HG02884 (cell line): ENCODE data around the gene CHCHD2.
"Not testable (repeated sequence)": the region's sequence is repeated elsewhere in the genome, so short reads cannot be mapped to it uniquely, and the experiment has no call there.

Experiments
- ATAC-seq: cut with Tn5 transposase; IDR thresholded peaks from one replicate; pipeline ENCODE4 v1.9.1; 2021; ENCODE audit warnings: mild to moderate bottlenecking, moderate library complexity; ENCODE audit not compliant: unreplicated experiment

CHCHD2 gene

GRCh38 chr7:56106108-56107073, at the start of gene CHCHD2:
CHCHD2 (minus strand) TSS chr7:56106476; CDS start chr7:56106413, 63 bp downstream.
- peak; percentile 99 for ATAC-seq

- ATAC-seq: not testable (repeated sequence)
These were observed 24.8 kb upstream of the CHCHD2 start for GRCh38 chr7:56131062-56131461.

GRCh38 chr7:56127241-56127975, 21.1 kb upstream of the CHCHD2 start:
- ATAC-seq: no peak

- ATAC-seq: no peak
These were observed 19.6 kb upstream of the CHCHD2 start for GRCh38 chr7:56125831-56126230.

GRCh38 chr7:56124981-56125380, 18.7 kb upstream of the CHCHD2 start:
- no peak for ATAC-seq

- no peak for ATAC-seq
These were observed 15.2 kb upstream of the CHCHD2 start for GRCh38 chr7:56121440-56121839.

- no peak for ATAC-seq
These were observed 9.7 kb upstream of the CHCHD2 start, which contains the start of gene NUPR2 for GRCh38 chr7:56115852-56116538. NUPR2 (minus strand) TSS chr7:56116417; CDS start chr7:56116314, 103 bp downstream.

GRCh38 chr7:56112244-56112643, 6.0 kb upstream of the CHCHD2 start:
- not testable (repeated sequence) for ATAC-seq

- no peak for ATAC-seq
These were observed 4.3 kb upstream of the CHCHD2 start for GRCh38 chr7:56110611-56111010.

- no peak for ATAC-seq
These were observed 1.6 kb upstream of the CHCHD2 start for GRCh38 chr7:56107954-56108258.

GRCh38 chr7:56105508-56105907, 768 bp downstream of the CHCHD2 start:
- peak; percentile 28 for ATAC-seq

GRCh38 chr7:56104138-56104537, 2.1 kb downstream of the CHCHD2 start:
- not testable (repeated sequence) for ATAC-seq

- no peak for ATAC-seq
These were observed 6.6 kb downstream of the CHCHD2 start for GRCh38 chr7:56099653-56100052.

GRCh38 chr7:56098187-56099008, 7.9 kb downstream of the CHCHD2 start:
- not testable (repeated sequence) for ATAC-seq

- ATAC-seq: no peak
These were observed 8.6 kb downstream of the CHCHD2 start for GRCh38 chr7:56097700-56098099.

- ATAC-seq: no peak
These were observed 13.3 kb downstream of the CHCHD2 start, which contains the start of gene PHKG1 for GRCh38 chr7:56092789-56093531. PHKG1 (minus strand) TSS chr7:56092952; CDS start chr7:56088941, 4,011 bp downstream.

GRCh38 chr7:56092388-56092787, 13.9 kb downstream of the CHCHD2 start:
- not testable (repeated sequence) for ATAC-seq

- ATAC-seq: no peak
These were observed 14.7 kb downstream of the CHCHD2 start for GRCh38 chr7:56091591-56091990.

- ATAC-seq: no peak
These were observed 18.8 kb downstream of the CHCHD2 start for GRCh38 chr7:56087445-56087844.

- no peak for ATAC-seq
These were observed 19.5 kb downstream of the CHCHD2 start for GRCh38 chr7:56086761-56087160.
